ENCODE measurements around the gene SUOX. TPM values are rescaled to one million over a fixed set of nuclear protein-coding genes. Genes with fewer than 3 reads are reported as not detected.

SUOX gene
- total RNA-seq: 11.4 to 18.2 TPM (median 13.9 TPM) in 3 replicates
- long read RNA-seq, partial matches to known transcripts: 1 of 13 reads
- long read RNA-seq, other reads (novel, unspliced or antisense): 5 of 13 reads

- Mint-ChIP-seq H3K27me3 (ENCODE audit: low read depth) (no peaks in the 10 kb centered on the region), H3K4me1 (ENCODE audit: low read depth) (peaks cover 30% of the 10 kb centered on the region), H3K9me3 (ENCODE audit: low read depth) (no peaks in the 10 kb centered on the region), H3K4me3 (ENCODE audit: unreplicated experiment) (peak within 1 kb of the TSS; percentile 93), H3K36me3 (ENCODE audit: low read depth) (peaks cover 11% of the 10 kb centered on the region), H3K27ac (ENCODE audit: unreplicated experiment) (peak within 1 kb of the TSS; percentile 92)
- TF ChIP-seq CTCF (IDR thresholded peaks at IDR 0.05): no peak
- peak; percentile 99 for DNase-seq (ENCODE audit: low spot score)
These were observed at the start of gene SUOX for GRCh38 chr12:55996715-55997534. SUOX (plus strand) TSS chr12:55997276; CDS start chr12:56002222, 4,946 bp downstream.

- peaks cover 3% of the 10 kb centered on the region for H3K4me1 Mint-ChIP-seq (ENCODE audit: low read depth)
- H3K27ac Mint-ChIP-seq (ENCODE audit: unreplicated experiment): no peak overlapping the region
- no peaks in the 10 kb centered on the region for H3K9me3 Mint-ChIP-seq (ENCODE audit: low read depth)
- TF ChIP-seq CTCF (IDR thresholded peaks at IDR 0.05): no peak
- H3K4me3 Mint-ChIP-seq (ENCODE audit: unreplicated experiment): no peak overlapping the region
- H3K36me3 Mint-ChIP-seq (ENCODE audit: low read depth): peaks cover 22% of the 10 kb centered on the region
- no peaks in the 10 kb centered on the region for H3K27me3 Mint-ChIP-seq (ENCODE audit: low read depth)
- no peak for DNase-seq (ENCODE audit: low spot score)
These were observed 41.7 kb upstream of the SUOX start for GRCh38 chr12:55955344-55955743.

- H3K27me3 Mint-ChIP-seq (ENCODE audit: low read depth): no peaks in the 10 kb centered on the region
- peaks cover 3% of the 10 kb centered on the region for H3K4me1 Mint-ChIP-seq (ENCODE audit: low read depth)
- no peak overlapping the region for H3K4me3 Mint-ChIP-seq (ENCODE audit: unreplicated experiment)
- H3K36me3 Mint-ChIP-seq (ENCODE audit: low read depth): peaks cover 22% of the 10 kb centered on the region
- peak; percentile 48 for TF ChIP-seq CTCF (IDR thresholded peaks at IDR 0.05)
- H3K27ac Mint-ChIP-seq (ENCODE audit: unreplicated experiment): no peak overlapping the region
- DNase-seq (ENCODE audit: low spot score): no peak
- H3K9me3 Mint-ChIP-seq (ENCODE audit: low read depth): no peaks in the 10 kb centered on the region
These were observed 41.1 kb upstream of the SUOX start for GRCh38 chr12:55955800-55956508.

GRCh38 chr12:55957106-55957859 is 39.8 kb upstream of the SUOX start:
- no peak overlapping the region for H3K4me3 Mint-ChIP-seq (ENCODE audit: unreplicated experiment)
- H3K27ac Mint-ChIP-seq (ENCODE audit: unreplicated experiment): no peak overlapping the region
- TF ChIP-seq CTCF (IDR thresholded peaks at IDR 0.05): no peak
- no peaks in the 10 kb centered on the region for H3K9me3 Mint-ChIP-seq (ENCODE audit: low read depth)
- H3K27me3 Mint-ChIP-seq (ENCODE audit: low read depth): no peaks in the 10 kb centered on the region
- peaks cover 11% of the 10 kb centered on the region for H3K36me3 Mint-ChIP-seq (ENCODE audit: low read depth)
- H3K4me1 Mint-ChIP-seq (ENCODE audit: low read depth): peaks cover 3% of the 10 kb centered on the region
- DNase-seq (ENCODE audit: low spot score): no peak

- DNase-seq (ENCODE audit: low spot score): no peak
- Mint-ChIP-seq H3K27me3 (ENCODE audit: low read depth) (no peaks in the 10 kb centered on the region), H3K4me3 (ENCODE audit: unreplicated experiment) (no peak overlapping the region), H3K4me1 (ENCODE audit: low read depth) (peaks cover 24% of the 10 kb centered on the region), H3K27ac (ENCODE audit: unreplicated experiment) (no peak overlapping the region), H3K9me3 (ENCODE audit: low read depth) (no peaks in the 10 kb centered on the region), H3K36me3 (ENCODE audit: low read depth) (no peaks in the 10 kb centered on the region)
- no peak for TF ChIP-seq CTCF (IDR thresholded peaks at IDR 0.05)
These were observed 33.3 kb upstream of the SUOX start for GRCh38 chr12:55963760-55964159.

Measured in chondrocyte (in vitro differentiated cells).